Measurements from ENCODE around the gene OCIAD1.
"Not testable (repeated sequence)": the region's sequence is repeated elsewhere in the genome, so short reads cannot be mapped to it uniquely, and the experiment has no call there.

Gene OCIAD1

DNA sequence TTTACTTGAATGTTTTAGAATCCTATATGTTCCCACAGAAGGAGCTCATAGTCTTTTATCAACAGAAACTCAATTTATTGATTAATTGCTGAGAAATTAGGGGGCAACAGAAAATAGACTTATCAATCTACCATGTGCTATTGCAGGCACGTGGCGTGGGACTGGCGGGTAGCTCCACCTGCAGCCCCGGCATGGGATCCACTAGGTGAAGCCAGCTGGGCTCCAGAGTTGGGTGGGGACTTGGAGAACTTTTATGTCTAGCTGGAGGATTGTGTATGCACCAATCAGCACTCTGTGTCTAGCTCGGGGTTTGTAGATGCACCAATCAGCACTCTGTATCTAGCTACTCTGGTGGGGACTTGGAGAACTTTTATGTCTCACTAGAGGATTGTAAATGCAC, 3.3 kb upstream of the OCIAD1 start:
- TF ChIP-seq, protein P1, sequence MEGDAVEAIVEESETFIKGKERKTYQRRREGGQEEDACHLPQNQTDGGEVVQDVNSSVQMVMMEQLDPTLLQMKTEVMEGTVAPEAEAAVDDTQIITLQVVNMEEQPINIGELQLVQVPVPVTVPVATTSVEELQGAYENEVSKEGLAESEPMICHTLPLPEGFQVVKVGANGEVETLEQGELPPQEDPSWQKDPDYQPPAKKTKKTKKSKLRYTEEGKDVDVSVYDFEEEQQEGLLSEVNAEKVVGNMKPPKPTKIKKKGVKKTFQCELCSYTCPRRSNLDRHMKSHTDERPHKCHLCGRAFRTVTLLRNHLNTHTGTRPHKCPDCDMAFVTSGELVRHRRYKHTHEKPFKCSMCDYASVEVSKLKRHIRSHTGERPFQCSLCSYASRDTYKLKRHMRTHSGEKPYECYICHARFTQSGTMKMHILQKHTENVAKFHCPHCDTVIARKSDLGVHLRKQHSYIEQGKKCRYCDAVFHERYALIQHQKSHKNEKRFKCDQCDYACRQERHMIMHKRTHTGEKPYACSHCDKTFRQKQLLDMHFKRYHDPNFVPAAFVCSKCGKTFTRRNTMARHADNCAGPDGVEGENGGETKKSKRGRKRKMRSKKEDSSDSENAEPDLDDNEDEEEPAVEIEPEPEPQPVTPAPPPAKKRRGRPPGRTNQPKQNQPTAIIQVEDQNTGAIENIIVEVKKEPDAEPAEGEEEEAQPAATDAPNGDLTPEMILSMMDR (IDR thresholded peaks at IDR 0.05; ENCODE audit: low read depth, low read length), result no peak
- H3K4me3 ChIP-seq (ENCODE audit: low read depth, low read length), result no peak overlapping the region

DNA sequence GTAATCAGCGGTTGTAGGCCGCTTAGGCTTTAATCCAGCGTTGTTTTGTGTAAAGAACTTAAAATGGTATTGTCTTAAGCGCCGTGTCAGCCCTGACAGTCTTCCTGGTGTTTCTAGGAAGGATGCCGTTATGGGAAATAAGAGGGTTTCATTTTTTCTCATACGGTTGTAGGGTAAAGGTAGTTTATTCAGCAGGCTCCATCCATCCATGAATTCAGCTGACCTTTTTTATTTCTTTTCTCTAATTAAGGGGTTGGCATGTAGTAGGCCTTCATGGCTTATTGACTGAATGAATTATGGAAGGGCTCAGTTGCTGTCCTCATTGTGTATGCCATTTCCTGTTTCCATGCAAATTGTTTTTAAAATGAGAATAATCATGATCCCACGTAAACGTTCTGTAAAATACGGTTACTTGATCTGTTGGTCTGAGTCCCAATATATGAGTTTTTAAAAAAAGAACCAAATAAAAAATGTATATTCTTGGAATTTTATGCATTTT, 693 bp downstream of the OCIAD1 start:
- TF ChIP-seq, protein P1 (IDR thresholded peaks at IDR 0.05; ENCODE audit: low read depth, low read length), result no peak
- H3K4me3 ChIP-seq (ENCODE audit: low read depth, low read length), result peak overlapping the region; percentile 99

DNA sequence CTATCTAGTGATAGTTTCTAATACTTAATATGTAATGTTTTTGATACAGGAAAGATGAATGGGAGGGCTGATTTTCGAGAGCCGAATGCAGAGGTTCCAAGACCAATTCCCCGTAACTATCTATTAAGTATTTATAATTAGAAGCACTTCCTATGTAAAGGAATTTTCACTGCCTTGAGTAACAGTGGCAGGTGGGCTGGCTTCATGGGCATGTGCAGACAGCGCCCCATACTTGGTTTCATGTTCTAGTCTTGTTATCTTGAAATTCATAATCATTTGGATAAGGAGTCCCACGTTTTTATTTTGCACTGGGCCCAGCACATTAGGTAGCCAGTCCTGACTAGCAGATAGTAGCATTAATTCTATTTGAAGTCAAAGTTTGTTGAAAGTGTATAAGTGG, 1.7 kb downstream of the OCIAD1 start:
- peak overlapping the region; percentile 99 for H3K4me3 ChIP-seq (ENCODE audit: low read depth, low read length)
- TF ChIP-seq, protein P1 (IDR thresholded peaks at IDR 0.05; ENCODE audit: low read depth, low read length), result no peak

DNA sequence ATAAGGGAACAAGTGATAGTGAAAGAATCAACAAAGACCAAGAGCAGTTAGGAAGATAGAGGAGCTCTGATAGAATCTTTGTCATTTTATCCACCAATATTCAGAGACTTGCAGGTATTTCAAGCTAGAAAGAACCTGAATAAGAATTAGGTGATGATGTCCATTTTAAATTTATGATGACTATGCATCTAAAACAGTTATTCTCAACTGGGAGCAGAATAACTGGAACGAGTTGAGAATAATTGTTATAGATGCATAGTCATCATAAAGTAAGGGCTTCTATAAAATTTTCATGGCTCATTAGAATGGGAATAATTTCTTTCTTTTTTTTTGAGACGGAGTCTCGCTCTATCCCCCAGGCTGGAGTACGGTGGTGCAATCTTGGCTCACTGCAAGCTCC, 5.8 kb downstream of the OCIAD1 start:
- no peak overlapping the region for H3K4me3 ChIP-seq (ENCODE audit: low read depth, low read length)
- TF ChIP-seq, protein P1 (IDR thresholded peaks at IDR 0.05; ENCODE audit: low read depth, low read length), result no peak

DNA sequence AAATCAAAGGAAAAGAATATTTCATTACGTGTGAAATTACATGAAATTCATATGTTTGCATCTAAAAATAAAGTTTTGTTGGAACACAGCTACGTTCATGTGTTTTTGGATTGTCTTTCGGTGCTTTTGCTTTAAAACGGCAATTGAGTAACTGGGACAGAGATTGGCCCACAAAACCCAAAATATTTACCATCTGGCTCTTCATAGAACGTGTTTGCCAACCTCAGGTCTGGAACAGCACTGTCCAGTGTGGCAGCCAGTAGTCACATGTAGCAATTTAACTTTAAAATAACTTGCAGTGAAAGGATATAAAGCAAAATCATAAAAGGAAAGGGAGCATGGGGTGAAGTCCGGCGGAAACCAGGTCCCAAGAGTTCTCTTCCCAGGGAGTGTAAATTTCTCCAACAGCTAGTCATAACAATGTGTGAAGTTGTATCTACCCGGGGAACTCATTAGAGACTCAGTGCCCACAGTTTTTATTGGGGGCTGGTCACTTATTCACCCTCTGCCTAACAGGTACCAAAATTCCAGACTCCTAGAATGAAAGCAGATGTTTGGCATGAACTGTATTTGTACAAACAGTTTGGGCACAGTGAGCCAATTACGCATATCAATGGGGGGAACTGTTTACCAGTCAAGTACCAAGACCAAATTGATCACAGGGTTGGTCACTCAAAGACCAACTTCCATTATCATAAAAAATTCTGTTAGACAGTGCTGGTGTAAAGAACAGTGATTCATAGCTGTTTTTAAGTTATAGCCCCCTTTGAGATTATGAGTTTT, 10.3 kb downstream of the OCIAD1 start:
- TF ChIP-seq, protein P1 (IDR thresholded peaks at IDR 0.05; ENCODE audit: low read depth, low read length), result no peak
- H3K4me3 ChIP-seq (ENCODE audit: low read depth, low read length), result no peak overlapping the region

DNA sequence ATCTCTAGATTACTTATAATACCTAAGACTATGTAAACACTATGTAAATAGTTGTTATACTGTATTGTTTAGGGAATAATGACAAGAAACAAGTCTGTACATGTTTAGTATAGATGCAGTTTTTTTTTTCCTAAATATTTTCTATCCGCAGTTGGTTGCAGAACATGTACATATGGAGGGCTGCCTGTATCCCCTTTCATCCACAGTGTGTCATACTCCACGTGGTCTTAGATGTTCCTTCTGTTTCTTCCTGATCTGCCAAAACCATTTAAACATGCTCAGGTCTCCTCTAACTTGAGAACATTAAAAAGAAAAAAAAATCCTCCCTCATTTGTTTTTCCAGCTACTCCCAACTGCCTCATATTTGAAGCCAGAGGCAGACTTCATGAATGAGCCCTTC, 14.0 kb downstream of the OCIAD1 start:
- TF ChIP-seq, protein P1 (IDR thresholded peaks at IDR 0.05; ENCODE audit: low read depth, low read length), result no peak
- no peak overlapping the region for H3K4me3 ChIP-seq (ENCODE audit: low read depth, low read length)

DNA sequence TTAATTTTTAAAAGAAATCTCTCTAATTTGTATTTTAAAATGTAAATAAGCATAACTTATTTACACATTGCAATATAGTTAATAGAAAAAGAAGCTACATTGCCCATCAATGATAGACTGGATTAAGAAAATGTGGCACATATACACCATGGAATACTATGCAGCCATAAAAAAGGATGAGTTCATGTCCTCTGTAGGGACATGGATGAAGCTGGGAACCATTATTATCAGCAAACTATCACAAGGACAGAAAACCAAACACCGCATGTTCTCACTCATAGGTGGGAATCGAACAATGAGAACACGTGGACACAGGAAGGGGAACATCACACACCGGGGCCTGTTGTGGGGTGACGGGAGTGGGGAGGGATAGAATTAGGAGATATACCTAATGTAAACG, 17.9 kb downstream of the OCIAD1 start:
- not testable (repeated sequence) for H3K4me3 ChIP-seq (ENCODE audit: low read depth, low read length)

DNA sequence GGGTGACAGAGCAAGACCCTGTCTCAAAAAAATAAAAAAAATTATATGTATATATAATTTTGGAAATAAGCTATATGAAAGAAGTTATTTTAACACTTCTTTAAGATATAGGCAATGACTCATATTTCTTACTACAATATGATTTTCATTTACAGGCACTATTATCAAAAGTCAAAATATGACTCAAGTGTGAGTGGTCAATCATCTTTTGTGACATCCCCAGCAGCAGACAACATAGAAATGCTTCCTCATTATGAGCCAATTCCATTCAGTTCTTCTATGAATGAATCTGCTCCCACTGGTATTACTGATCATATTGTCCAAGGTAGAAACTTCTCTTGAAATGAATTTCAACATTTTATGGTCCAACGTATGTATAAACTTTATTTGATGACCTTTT, 20.8 kb downstream of the OCIAD1 start:
- no peak overlapping the region for H3K4me3 ChIP-seq (ENCODE audit: low read depth, low read length)
- TF ChIP-seq, protein P1 (IDR thresholded peaks at IDR 0.05; ENCODE audit: low read depth, low read length), result no peak

Measured in WI38 (cell line).